ENCODE data around the gene ITGAV.

DNA sequence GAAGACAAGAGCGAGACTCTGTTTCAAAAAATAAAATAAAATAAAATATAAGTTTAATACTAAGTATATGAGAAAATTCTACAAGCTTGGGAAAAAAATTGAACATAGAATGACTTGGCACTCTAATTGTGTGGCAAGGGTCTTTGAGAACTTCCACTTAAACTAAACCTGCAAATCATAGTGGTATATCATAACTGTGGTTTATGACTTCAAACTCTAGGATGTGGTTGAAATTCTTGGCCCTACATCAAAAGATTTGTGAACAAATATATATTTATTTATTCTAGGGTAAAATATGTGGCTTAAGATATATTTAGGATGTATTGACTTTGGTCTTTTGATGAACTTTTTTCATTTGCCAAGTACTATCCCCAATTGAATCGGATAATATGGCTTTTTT, 100.9 kb downstream of the ITGAV start:
- TF ChIP-seq, protein P1, sequence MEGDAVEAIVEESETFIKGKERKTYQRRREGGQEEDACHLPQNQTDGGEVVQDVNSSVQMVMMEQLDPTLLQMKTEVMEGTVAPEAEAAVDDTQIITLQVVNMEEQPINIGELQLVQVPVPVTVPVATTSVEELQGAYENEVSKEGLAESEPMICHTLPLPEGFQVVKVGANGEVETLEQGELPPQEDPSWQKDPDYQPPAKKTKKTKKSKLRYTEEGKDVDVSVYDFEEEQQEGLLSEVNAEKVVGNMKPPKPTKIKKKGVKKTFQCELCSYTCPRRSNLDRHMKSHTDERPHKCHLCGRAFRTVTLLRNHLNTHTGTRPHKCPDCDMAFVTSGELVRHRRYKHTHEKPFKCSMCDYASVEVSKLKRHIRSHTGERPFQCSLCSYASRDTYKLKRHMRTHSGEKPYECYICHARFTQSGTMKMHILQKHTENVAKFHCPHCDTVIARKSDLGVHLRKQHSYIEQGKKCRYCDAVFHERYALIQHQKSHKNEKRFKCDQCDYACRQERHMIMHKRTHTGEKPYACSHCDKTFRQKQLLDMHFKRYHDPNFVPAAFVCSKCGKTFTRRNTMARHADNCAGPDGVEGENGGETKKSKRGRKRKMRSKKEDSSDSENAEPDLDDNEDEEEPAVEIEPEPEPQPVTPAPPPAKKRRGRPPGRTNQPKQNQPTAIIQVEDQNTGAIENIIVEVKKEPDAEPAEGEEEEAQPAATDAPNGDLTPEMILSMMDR (IDR thresholded peaks at IDR 0.05; ENCODE audit: low read depth, low read length): no peak
- no peak for TF ChIP-seq EZH2phosphoT487 (IDR thresholded peaks at IDR 0.05; ENCODE audit: low read depth)
